Measurements from ENCODE around the gene HK1. TPM values are rescaled to one million over a fixed set of nuclear protein-coding genes. Genes with fewer than 3 reads are reported as not detected.
A peak's percentile ranks its signal among the peaks of the same experiment; 100 is the strongest.

HK1 gene
- total RNA-seq, 2 donors from 2014 or later = 75.6 to 103 TPM

- peak; percentile 72 for DNase-seq (ENCODE audit: low spot score)
- intact Hi-C loops (cut with DNase I) = loop anchor here (5.0 to 10.0 kb wide), 2 partner anchors 216 to 1283 kb away; partner anchors contain the start of gene FAM241B (in 1 of the 2)
Observed at GRCh38 chr10:69419096-69419743, 140.9 kb downstream of the HK1 start.

- intact Hi-C loops (cut with DNase I) = loop anchor here (5.0 to 10.0 kb wide), 2 partner anchors 215 to 1283 kb away; partner anchors contain the start of gene FAM241B (in 2 of the 2)
- peak; percentile 55 for DNase-seq (ENCODE audit: low spot score)
Observed at GRCh38 chr10:69419744-69420126, 141.4 kb downstream of the HK1 start.

GRCh38 chr10:69421611-69422308 is 143.5 kb downstream of the HK1 start:
- intact Hi-C loops (cut with DNase I) = loop anchor here in 1 of 2 donors (10.0 kb wide), 1 partner anchor 213 kb away; the partner anchor contains the start of gene FAM241B
- DNase-seq (ENCODE audit: low spot score) = peak; percentile 67

GRCh38 chr10:69422676-69423075 is 144.4 kb downstream of the HK1 start:
- DNase-seq (ENCODE audit: low spot score) = peak; percentile 40
- intact Hi-C loops (cut with DNase I) = loop anchor here in 1 of 2 donors (10.0 kb wide), 1 partner anchor 212 kb away; the partner anchor contains the start of gene FAM241B

- intact Hi-C loops (cut with DNase I) = loop anchor here (5.0 to 10.0 kb wide), 2 partner anchors 82 to 210 kb away; partner anchors contain the start of gene FAM241B (in 1 of the 2)
- no peak for DNase-seq (ENCODE audit: low spot score)
Observed at GRCh38 chr10:69425041-69425440, 146.7 kb downstream of the HK1 start.

- intact Hi-C loops (cut with DNase I) = loop anchor here (5.0 to 10.0 kb wide), 2 partner anchors 82 to 209 kb away; partner anchors contain the start of gene FAM241B (in 1 of the 2)
- DNase-seq (ENCODE audit: low spot score) = no peak
Observed at GRCh38 chr10:69425511-69426298, 147.4 kb downstream of the HK1 start.

- intact Hi-C loops (cut with DNase I) = loop anchor here (5.0 to 10.0 kb wide), 2 partner anchors 81 to 208 kb away; partner anchors contain the start of gene FAM241B (in 1 of the 2)
- DNase-seq (ENCODE audit: low spot score) = no peak
Observed at GRCh38 chr10:69426376-69426727, 148.1 kb downstream of the HK1 start.

GRCh38 chr10:69428165-69428564 is 149.9 kb downstream of the HK1 start:
- intact Hi-C loops (cut with DNase I) = loop anchor here (5.0 to 10.0 kb wide), 2 partner anchors 79 to 207 kb away; partner anchors contain the start of gene FAM241B (in 1 of the 2)

GRCh38 chr10:69434169-69434568 is 155.9 kb downstream of the HK1 start:
- intact Hi-C loops (cut with DNase I) = no loop called here
- no peak for DNase-seq (ENCODE audit: low spot score)

More at GRCh38 chr10:69428165-69428564, 149.9 kb downstream of the HK1 start:
- peak; percentile 48 for DNase-seq (ENCODE audit: low spot score)

GRCh38 chr10:69434926-69435325 is 156.6 kb downstream of the HK1 start:
- intact Hi-C loops (cut with DNase I) = no loop called here

GRCh38 chr10:69435966-69436520 is 157.7 kb downstream of the HK1 start:
- intact Hi-C loops (cut with DNase I) = no loop called here
- DNase-seq (ENCODE audit: low spot score) = no peak

More at GRCh38 chr10:69434926-69435325, 156.6 kb downstream of the HK1 start:
- no peak for DNase-seq (ENCODE audit: low spot score)

GRCh38 chr10:69437321-69438259 is 159.3 kb downstream of the HK1 start:
- intact Hi-C loops (cut with DNase I) = no loop called here
- DNase-seq (ENCODE audit: low spot score) = peak; percentile 11

- intact Hi-C loops (cut with DNase I) = no loop called here
Observed at GRCh38 chr10:69438536-69439349, 160.4 kb downstream of the HK1 start.

GRCh38 chr10:69439350-69439739 is 161.0 kb downstream of the HK1 start:
- intact Hi-C loops (cut with DNase I) = no loop called here
- no peak for DNase-seq (ENCODE audit: low spot score)

More at GRCh38 chr10:69438536-69439349, 160.4 kb downstream of the HK1 start:
- DNase-seq (ENCODE audit: low spot score) = no peak

- DNase-seq (ENCODE audit: low spot score) = no peak
- intact Hi-C loops (cut with DNase I) = no loop called here
Observed at GRCh38 chr10:69439813-69440506, 161.7 kb downstream of the HK1 start.

- intact Hi-C loops (cut with DNase I) = no loop called here
Observed at GRCh38 chr10:69443354-69443753, 165.1 kb downstream of the HK1 start.

More at GRCh38 chr10:69443354-69443753, 165.1 kb downstream of the HK1 start:
- DNase-seq (ENCODE audit: low spot score) = peak; percentile 1
